GM18858 (cell line): ENCODE data around the gene FAM53B.
"Not testable (repeated sequence)": the region's sequence is repeated elsewhere in the genome, so short reads cannot be mapped to it uniquely, and the experiment has no call there.

Experiments used
- ATAC-seq: cut with Tn5 transposase; IDR thresholded peaks from one replicate; pipeline ENCODE4 v1.9.1; 2021; ENCODE audit not compliant: unreplicated experiment

The FAM53B gene

DNA sequence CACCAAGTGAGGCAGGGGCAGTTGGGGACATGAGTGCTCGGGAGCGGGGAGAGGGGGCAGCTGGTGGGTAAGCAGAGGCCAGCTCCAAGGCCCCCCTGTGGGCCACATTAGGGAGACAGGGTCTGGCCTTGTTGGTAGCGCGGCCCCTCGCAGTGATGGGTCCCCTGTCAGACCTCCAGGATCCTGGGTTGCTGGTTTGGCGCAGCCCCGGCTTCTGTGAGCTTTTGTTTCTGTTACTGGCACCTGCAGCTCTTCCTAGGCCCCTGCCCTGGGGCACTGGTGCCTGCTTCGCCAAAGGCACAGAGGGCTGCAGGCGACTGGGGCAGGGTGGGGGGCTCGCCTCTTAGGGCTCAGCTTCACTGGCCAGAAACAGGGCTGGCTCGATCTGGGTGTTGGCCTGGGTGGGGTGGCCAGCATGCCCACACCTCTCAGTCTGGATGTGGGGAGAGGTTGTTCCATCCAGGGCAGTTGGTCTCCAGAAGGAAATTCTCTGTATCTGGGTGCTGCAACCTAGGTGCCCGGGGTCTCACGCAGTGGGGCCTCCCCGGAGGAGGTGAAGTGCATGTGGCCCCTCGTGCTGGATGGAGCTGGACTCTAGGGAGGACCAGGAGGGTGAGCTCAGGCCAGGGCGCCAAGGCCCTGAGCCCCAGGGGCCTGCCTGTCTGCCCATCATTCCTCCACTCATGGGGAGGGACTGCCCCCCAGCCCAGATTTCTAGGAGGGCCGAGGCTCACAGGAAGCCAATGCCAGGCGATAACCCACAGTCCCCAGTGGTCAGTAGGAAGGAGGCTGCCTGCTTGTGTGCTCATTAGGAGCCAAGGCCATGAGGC is 143.9 kb downstream of the FAM53B start:
- ATAC-seq, result no peak

DNA sequence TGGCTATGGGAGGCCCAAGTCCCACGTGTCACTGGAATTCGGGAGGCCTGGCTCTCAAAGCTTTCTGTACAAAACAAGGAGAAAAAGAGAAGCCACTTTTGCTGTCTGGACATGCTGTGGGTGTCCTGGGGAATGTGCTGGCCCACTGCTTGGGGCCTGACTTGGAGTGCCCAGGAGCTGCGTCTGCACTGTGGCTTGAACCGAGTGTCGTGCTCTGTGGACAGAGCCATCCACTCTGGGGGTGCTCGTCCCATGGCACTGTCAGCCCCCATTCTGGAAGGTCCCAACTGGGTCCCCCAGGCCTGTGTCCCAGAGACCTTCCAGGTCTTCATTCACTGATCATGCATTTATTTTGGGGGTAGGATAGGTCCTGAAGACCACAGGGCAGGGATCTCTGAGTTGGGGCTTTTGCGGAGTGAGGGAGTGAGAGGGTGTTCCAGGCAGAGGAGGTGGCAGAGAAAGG is 144.6 kb downstream of the FAM53B start:
- no peak for ATAC-seq

DNA sequence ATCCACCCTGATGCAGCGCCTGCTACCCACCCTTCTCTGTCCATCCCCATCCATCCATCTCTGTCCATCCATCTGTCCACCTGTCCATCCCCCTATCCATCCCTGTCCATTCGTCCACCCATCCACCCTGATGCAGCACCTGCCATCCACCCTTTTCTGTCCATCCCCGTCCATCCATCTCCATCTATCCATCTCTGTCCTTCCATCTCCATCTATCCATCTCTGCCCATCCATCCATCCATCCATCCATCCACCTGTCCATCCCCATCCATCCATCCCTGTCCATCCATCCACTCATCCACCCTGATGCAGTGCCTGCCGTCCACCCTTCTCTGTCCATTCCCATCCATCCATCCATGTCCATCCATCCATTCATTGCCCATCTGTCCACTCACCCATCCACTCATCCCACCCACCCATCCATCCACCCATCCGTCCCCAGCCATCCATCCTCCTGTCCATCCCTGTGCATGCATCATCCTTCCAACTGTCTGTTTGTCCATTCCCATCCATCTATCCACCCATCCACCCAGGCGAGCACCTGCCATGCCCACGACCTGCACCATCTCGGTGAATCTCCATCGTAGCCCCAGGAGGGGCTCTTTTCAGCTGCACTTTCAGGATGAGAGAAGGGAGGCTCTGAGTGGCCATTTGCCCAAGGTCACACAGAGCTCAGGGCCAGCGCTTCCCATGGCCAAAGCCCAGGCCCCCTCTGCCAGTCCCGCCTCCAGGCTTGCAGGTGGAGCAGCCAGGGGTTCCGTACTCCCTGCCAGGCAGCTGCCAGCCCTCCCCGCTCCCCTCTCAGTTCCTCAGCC is 145.2 kb downstream of the FAM53B start:
- no peak for ATAC-seq

DNA sequence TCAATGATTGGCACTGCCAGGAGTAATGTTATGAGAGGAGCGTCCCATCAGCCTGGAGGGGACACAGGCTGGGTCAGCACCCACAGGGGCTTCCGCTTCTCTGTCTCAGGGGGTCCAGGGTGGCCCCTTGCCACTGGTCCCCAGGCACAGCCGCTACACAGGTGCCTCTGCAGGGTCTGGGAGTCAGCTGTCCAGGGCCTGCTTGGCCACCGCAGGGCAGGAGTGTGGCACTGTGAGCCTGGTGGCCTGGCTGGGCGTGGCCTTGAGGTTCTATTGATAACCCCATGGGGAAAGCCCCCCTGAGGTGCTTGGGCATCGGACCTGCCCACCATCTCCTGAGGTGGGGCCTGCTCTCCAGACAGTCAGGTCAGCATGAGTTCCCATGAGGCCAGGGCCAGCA is 146.0 kb downstream of the FAM53B start:
- ATAC-seq, result no peak

DNA sequence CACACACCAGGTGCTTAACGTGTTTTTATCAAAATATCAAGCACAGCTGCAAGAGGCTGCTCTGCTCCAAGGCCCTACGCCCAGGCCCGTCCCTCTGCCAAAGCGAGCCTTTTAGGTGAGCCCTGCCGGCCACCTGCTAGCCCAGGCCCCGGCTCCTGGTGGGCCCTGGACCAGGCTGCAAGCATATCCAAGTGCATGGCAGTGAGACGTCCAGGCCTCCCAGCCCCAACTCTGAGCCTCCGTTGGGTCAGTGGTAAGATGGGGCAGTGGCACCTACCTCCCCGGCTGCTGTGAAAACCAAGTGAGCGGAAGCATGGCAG is 146.4 kb downstream of the FAM53B start:
- no peak for ATAC-seq

DNA sequence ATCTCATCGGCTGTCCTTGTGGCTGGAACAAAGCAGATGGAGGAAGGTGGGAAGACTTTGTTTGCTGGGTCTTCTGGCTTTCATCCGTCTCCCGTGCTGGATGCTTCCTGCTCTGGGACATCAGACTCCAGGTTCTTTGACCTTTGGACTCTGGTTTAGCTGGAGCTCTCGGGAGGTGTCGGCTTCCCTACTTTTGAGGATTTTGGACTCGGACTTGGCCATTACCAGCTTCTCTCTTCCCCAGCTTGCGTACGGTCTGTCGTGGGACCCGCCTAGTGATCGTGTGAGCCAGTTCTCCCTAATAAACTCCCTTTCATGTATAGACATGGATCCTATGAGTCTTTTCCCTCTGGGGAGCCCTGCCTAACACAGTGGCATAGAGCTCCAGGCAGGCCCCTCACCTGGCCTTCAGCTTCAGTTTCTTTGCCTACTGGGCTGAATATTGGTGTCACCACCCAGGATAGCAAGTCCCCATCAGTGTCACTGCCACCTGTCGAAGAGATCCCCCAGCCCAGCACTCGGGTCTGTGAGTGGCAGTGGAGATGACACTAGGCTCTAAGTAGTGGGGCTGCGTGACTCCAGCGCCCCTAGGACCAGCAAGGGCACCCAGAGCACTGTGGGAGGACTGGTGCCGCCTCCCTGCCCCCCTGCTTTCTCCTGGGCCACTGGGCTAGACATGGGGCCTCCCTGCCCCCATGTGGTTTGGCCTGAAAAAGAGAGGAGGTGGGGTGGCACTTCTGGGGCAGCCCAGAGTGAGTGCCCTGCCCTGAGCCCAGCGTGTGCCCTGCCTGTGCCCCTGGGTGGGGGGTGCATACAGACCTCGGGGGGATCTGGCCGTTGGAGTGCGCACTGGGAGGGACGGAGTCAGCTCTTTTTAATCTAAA is 147.0 kb downstream of the FAM53B start:
- ATAC-seq, result no peak

DNA sequence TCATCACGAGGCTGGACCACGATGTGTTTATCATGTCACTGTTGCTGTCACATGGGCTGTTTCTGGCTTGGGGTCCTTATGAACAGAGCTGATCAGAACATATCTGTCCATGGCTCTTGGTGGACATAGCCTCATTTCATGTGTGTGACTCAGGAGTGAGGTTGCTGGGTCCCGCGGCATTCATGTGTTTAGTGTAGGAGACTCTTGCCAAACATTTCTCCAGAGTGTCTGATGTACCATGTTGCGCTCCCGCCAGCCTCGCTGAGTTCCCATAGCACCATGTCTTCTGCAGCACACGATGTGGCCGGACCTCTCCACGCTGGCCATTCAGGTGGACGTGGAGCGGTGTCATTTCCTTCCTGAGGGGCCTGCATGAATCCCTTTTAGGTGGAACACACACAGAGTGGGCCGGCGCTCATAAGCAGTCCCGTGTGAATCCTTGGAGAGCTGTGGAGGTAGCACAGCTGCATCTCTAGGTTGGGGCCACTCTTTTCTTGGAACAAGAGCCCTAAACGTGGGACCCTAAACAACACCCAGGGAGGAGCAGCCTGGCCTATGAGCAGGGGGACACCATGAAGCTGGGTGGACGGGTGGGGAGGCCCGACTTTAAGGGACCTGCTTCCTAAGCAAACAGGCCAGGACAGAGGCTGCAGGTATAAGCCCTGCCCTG is 147.9 kb downstream of the FAM53B start:
- no peak for ATAC-seq

DNA sequence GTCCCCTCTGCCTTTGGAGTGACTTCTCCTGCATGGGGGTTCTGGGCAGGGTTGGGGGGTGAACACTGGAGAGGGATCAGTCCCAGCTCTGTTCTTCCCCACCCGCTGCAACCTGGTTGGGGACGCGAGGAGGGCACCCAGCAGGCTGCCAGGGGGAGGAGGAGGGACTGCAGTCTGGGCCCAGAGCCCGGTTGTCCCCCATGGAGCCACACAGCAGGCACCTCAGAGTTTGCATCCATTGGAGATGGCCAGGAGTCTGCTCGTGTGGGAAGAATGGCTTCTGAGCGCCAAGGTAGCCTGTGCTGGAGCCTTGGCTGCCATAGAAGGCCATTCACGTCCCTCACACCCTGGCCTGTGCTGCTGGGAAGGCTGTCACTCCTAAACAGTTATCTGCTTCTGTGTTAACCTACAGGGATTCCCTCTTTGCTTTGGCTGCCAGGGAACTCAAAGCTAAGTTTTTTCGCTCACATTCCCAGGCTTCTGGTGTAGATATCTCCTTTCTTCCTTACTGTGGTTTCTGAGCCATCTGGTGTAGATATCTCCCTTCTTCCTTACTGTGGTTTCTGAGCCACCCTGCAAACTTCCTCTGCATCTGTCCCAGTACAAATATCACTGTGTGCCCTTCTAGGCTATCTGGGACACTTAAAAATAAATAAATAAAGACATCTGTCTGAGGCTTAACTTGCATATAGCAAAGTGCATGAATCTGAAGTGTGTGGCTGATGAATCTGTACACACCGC is 148.9 kb downstream of the FAM53B start:
- no peak for ATAC-seq

DNA sequence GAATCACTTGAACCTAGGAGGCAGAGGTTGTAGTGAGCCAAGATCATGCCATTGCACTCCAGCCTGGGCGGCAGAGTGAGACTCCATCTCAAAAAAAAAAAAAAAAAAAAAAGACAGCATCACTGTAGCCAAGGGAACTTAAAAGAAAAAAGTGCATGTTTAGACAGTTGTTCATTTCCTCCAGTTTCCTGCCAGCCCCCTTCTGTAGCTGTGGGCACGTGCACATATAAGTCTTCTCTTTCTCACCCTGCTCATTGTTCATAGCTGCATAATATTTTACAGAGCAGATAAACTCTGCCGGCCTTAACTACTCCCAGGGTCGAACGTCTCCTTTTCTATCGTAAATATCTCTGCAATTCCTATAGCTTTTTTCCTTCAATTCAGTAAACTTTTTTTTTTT is 149.9 kb downstream of the FAM53B start:
- ATAC-seq, result no peak

DNA sequence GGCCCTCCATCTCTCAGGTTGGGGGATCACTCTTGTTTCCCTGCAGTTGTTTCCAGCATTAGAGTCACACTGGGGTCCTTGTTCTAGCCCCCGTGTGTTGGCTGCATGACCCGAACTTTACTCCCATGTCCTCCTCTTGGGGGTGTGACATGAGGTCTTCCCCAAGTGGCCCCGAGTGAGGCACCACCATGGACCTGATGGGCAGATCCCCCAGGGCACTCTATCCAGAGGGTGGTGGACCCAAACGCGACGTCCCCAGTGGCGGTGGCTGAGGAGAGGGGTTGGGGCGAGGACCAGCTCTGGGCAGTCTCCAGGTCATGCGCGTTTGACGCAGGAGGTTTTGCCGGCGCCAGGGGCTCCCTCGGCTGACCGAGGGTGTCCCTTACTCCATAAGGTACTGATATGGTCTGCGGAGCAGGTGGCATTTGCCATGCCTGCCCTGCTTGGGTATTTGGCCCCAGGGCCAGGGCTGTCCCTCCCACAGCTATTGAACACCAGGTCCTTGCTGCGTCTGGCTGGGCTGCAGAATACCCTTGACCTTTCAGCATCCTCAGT is 150.7 kb downstream of the FAM53B start:
- ATAC-seq, result no peak

DNA sequence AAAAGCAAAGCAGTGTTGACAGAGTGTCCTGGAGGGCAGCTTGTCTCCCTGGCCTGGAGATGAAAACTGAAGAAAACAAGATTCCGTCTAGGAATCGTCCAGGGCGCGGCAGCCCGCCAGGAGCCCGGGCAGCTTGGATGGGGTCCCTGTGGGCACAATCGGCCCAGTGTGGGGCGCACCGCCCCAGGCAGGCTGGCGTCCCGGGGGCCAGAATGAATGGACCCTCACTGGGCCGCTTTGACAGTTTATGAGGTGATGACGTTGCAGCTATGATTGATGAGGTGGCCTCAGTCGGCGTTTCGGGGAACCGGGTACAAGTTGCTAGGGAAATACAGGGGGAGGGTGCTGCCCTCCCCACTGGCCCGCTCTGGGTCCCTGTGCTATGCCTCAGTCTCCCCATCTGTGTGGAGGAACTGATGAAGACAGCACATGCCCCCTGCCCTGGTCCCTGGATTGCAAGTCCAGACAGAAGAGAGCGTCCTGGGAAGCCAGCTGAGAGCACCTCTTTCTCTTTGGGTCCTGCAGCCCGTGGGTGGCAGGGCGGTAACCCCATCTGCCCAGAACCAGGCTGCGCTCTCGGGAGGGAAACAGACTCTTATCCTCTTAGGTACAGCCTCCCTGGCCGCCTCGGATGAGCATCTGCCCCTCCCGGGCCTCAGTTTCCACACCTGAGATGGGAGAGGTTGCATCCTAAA is 151.3 kb downstream of the FAM53B start:
- ATAC-seq, result no peak

DNA sequence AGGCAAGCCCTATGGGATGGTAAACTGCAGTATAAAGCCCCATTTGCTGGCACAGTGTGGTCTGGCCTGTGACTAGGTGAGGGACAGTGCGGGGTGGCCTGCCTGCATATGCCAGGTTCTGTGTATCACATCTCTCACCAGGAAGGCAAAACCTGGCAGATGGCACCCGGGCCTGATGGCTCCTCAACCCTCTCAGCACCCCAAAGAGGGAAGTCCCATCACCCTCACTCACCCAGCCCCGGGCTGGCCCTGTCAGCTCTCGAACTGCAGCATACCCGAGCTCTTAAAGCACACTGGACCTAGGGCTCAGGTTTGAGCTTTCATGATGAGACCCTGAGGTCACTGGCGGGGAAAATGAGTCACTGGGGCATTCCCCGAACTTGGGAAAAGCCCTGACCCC is 152.1 kb downstream of the FAM53B start:
- no peak for ATAC-seq

DNA sequence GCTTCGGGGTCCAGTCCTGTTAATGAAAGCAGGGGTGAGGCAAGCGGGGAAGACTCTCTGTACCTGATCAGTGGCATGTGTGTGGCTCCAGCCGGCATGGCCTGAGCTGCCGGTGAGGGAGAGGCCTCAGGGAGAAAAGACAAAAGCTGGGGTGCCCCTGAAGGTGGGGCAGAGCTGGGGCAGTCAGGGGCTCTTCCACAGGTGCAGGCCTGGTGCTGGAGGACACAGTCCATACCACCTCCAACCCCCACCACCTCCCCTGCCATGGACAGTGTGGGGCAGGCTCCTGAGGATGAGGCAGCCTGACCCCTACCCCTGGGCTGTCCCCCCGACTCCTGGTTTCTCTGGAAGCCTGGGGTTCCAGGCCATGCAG is 153.1 kb downstream of the FAM53B start:
- no peak for ATAC-seq

DNA sequence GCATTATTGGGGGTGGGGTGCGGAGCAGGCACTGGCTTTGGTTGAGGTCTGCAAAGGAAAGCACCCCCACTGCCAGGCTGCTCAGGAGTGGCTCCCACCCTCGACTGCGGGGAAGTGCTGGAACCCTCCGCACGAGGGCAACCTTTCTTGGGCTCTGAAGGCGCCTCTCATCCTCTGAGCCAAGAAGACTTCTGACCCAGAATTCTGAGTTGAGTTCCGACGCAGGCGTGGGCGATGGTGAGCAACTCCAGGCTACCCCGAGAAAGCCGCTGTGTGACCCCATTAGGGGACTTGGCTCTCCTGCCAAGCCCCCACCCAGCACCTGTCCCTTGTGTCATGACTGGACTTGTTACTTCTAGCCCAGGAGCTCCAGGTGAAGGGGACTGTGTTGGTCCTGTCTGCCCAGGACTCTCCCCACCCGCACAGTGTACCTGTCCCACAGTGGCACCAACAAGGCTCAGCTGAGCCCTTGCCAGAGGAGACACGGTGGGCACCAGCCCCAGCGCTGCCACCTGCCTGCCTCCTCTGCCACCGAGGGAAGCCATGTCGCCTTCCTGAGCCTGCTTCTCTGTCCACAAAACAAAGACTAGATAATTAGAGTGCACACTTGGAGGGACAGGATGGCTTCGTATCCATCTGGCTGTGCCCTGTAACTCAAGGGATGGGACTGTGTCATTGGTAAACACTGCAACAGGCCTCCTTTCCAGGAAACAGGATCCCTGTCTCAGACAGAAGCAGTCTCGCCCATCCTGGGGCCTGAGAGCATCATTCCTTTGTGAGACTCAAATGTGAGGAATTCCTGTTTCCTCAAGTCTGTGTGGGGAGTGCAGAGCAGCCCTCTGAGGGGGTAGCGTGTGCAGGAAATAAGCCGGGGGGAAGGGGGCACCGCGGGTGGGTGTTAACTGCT is 153.7 kb downstream of the FAM53B start:
- no peak for ATAC-seq

DNA sequence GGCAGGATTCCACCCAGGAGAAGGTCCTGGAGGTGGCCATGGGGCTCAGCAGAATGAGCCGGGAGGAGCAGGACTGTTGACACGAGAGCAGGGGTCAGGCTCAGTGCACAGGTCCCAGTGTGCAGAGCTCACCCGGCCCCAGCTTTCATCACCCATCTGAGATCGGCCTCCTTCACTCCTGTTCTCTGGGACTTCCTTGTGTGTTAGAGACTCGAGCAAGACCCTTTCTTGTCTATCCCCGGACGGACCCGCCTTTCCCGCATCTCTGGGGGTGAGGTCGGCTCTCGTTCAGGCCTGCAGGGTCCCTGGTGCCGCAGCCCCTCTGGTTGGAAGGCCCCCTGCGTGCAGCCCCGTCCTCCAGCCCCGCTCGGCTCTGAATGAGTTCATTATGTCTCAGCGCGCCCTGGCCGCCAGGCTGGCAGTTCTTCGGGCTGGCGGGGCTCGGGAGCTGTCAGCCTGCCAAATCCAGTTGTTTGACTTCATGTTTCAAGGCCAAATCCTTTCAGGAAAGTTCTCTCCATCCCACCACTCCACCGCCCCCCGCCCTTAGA is 154.6 kb downstream of the FAM53B start:
- no peak for ATAC-seq

DNA sequence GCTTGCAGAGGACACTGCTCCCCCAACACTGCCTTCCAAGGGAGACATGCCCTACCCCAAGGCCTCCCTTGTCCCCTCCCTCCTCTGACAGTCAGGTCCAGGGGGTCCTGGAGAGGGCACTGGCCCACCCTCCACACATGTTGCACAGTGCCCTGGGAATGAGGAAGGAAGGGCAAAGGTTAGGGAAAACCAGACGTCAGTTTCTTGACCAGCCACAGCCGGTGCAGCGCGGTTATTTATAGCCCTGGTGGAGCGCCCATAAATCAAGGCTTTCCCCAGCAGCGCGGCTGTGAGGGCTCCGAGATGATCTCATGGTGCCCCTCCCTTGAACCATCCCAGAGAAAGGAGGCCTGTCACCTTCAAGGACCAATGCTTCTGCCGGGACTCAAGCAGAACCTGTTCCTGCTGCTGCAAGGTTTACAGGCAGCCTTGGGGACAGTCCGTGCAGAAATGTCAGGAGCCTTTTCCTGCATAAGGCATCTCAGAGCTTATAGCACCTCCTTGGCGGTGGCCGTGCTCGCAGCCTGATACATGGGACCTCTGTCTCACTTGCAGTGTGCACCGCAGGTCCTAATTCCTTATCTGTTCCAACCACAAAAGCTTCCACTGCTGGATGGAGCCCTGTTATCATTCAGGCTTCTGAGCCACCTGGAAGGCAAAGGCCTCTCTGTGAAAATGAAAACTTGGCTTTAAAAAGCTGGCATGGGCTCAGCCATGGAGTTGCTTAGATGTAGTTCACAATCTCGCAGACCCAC is 155.3 kb downstream of the FAM53B start:
- ATAC-seq, result no peak

DNA sequence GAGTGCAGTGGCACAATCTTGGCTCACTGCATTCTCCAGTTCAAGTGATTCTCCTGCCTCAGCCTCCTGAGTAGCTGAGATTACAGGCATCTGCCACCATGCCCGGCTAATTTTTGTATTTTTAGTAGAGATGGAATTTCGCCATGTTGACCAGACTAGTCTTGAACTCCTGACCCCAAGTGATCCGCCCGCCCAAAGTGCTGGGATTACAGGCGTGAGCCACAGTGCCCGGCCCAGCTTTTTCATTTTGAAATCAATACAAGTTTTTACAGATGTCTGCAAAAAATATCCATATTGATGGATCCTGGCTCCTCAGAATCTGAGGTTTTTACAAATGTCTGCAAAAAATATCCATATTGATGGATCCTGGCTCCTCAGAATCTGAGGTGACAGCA is 155.8 kb downstream of the FAM53B start:
- ATAC-seq, result not testable (repeated sequence)
